Lung (tissue), 12 donors: Measurements from ENCODE around the gene MRPS24. TPM values are rescaled to one million over a fixed set of nuclear protein-coding genes. Genes with fewer than 3 reads are reported as not detected.

Experiments used
- ATAC-seq: fragments of 200-7000 bp; cut with Tn5 transposase; one replicate; pipeline ENCODE4 v1.9.1; 2020; ENCODE audit warnings: moderate number of reproducible peaks; ENCODE audit not compliant: insufficient read depth, low FRiP score
- DNase-seq, 3 donors: peaks; one replicate each; pipeline ENCODE4 v3.0.0-alpha.2; 2013 to 2017
- H3K27ac ChIP-seq, 2 donors: one replicate each; pipeline ENCODE4 v1.5.1; 2013; ENCODE audit warnings: mild to moderate bottlenecking in 2 of 2, moderate library complexity in 2 of 2, control low read depth in 1 of 2, inconsistent platforms in 1 of 2, low read depth in 1 of 2, low read length in 1 of 2
- H3K27me3 ChIP-seq, 3 donors: one replicate each; pipeline ENCODE4 v1.5.1; 2013; ENCODE audit warnings: low read length in 2 of 3; ENCODE audit not compliant: control insufficient read depth in 3 of 3, insufficient read depth in 3 of 3
- H3K36me3 ChIP-seq, 4 donors: one replicate each; pipeline ENCODE4 v1.5.1; 2013; ENCODE audit warnings: low read length in 4 of 4, mild to moderate bottlenecking in 1 of 4, moderate library complexity in 1 of 4; ENCODE audit not compliant: control insufficient read depth in 4 of 4, insufficient read depth in 4 of 4
- H3K4me1 ChIP-seq, 5 donors: one replicate each; pipeline ENCODE4 v1.5.1; 2013; ENCODE audit warnings: low read length in 5 of 5, mild to moderate bottlenecking in 2 of 5, moderate library complexity in 1 of 5; ENCODE audit not compliant: control insufficient read depth in 5 of 5, insufficient read depth in 5 of 5
- H3K4me3 ChIP-seq: one replicate; pipeline ENCODE4 v1.5.1; 2013; ENCODE audit warnings: mild to moderate bottlenecking, control low read depth, moderate library complexity
- H3K9ac ChIP-seq, 2 donors: one replicate each; pipeline ENCODE4 v1.5.1; 2013; ENCODE audit warnings: low read length in 2 of 2, control low read depth in 1 of 2; ENCODE audit not compliant: insufficient read depth in 1 of 2
- H3K9me3 ChIP-seq, 4 donors: one replicate each; pipeline ENCODE4 v1.5.1; 2013; ENCODE audit warnings: low read length in 3 of 4, mild to moderate bottlenecking in 1 of 4, moderate library complexity in 1 of 4; ENCODE audit not compliant: control insufficient read depth in 4 of 4, insufficient read depth in 3 of 4
- WGBS, 2 donors: extraction: QIAGEN DNeasy Blood & Tissue Kit; methylation state at CpG; one replicate each; pipeline ENCODE4 v1.1.7; 2013; 5-methylcytosine and 5-hydroxymethylcytosine counted together
- polyA plus RNA-seq, 2 donors: library from polyadenylated mRNA; stranded (reverse); fragments of 200-250 nt; gene quantifications; one replicate each; pipeline ENCODE4 v1.2.1, GENCODE V29; 2013
- total RNA-seq, 2 donors: library from RNA; depleted of rRNA in 1 of 2; stranded (reverse); fragments of >200 nt in 1 of 2; gene quantifications; one replicate each; pipeline ENCODE4 v1.2.1, GENCODE V29; 2014 to 2021
- TF ChIP-seq, protein P1 (sequence below): IDR thresholded peaks from 2 replicates; pipeline ENCODE4 v1.5.1; 2012; ENCODE audit warnings: mild to moderate bottlenecking; ENCODE audit errors: control extremely low read depth, extremely low read depth
- donor health status: control.
- donor health status: control.
- donor health status: Bipolar disorder and iron deficiency.
- donor health status: healthy.
- donor health status: DM: yes; HTN: yes; CAD: no.

The MRPS24 gene
- total and polyA plus RNA-seq, 4 donors: 33.6 to 126 (median 108) TPM

DNA sequence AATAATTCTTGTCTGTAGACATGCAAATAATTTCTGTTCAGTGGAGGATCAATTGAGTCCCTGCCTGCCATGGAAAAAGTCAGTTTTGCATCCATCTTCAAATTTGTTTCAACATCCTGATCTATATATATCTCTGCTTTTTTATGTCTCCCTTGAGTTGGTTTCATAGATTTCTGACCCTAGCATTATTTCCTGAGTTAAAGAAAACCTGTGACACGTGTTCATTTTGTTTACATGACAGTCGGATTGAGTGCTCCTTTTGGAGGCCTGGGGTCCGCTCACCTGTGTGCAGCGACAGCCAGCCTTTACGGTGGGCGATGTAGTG lies 674 bp downstream of the MRPS24 start:
- Histone ChIP-seq H3K27ac (peak overlapping the region in 1 of 2 donors; percentile 46), H3K4me3 (peak overlapping the region; percentile 99), H3K4me1 (peaks cover 5 to 23% (median 9%) of the 10 kb centered on the region in 5 donors), H3K27me3 (no peaks in the 10 kb centered on the region), H3K9me3 (no peaks in the 10 kb centered on the region), H3K9ac (peak overlapping the region in 1 of 2 donors; percentile 33), H3K36me3 (peaks cover 6 to 13% (median 8%) of the 10 kb centered on the region in 4 donors)
- ATAC-seq (no peak), DNase-seq (peak in 2 of 3 donors; percentile 7)
- TF ChIP-seq, protein P1, sequence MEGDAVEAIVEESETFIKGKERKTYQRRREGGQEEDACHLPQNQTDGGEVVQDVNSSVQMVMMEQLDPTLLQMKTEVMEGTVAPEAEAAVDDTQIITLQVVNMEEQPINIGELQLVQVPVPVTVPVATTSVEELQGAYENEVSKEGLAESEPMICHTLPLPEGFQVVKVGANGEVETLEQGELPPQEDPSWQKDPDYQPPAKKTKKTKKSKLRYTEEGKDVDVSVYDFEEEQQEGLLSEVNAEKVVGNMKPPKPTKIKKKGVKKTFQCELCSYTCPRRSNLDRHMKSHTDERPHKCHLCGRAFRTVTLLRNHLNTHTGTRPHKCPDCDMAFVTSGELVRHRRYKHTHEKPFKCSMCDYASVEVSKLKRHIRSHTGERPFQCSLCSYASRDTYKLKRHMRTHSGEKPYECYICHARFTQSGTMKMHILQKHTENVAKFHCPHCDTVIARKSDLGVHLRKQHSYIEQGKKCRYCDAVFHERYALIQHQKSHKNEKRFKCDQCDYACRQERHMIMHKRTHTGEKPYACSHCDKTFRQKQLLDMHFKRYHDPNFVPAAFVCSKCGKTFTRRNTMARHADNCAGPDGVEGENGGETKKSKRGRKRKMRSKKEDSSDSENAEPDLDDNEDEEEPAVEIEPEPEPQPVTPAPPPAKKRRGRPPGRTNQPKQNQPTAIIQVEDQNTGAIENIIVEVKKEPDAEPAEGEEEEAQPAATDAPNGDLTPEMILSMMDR: no peak
- 2 to 4% methylated on average over 6 of the region's 6 CpGs for WGBS, 2 donors

DNA sequence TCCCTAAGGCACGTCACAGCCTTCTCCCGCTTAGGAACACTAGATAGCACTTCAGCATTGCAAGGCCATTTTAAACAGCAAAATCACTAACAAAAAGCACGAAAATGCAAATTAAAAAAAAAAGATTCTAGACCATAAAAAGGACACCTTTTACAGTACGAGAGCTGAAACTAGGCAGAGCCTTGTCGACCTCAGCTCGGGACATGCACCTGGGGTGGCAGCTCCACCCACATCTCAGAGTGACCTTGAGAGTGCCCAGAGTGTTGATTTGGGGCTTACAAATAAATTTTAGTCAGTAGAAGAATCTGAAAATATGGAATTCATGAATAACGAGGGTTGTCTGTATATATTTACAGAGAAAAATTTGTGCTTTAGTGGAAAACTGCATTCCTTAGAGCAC lies 1.1 kb downstream of the MRPS24 start:
- Histone ChIP-seq H3K27me3 (no peaks in the 10 kb centered on the region), H3K36me3 (peaks cover 6 to 13% (median 8%) of the 10 kb centered on the region in 4 donors), H3K4me1 (peaks cover 5 to 23% (median 9%) of the 10 kb centered on the region in 5 donors), H3K27ac (no peak overlapping the region), H3K9ac (no peak overlapping the region), H3K4me3 (no peak overlapping the region), H3K9me3 (no peaks in the 10 kb centered on the region)
- WGBS, 2 donors: 71 to 77% methylated on average over 7 of the region's 7 CpGs
- ATAC-seq: no peak
- TF ChIP-seq, protein P1: no peak
- no peak for DNase-seq

DNA sequence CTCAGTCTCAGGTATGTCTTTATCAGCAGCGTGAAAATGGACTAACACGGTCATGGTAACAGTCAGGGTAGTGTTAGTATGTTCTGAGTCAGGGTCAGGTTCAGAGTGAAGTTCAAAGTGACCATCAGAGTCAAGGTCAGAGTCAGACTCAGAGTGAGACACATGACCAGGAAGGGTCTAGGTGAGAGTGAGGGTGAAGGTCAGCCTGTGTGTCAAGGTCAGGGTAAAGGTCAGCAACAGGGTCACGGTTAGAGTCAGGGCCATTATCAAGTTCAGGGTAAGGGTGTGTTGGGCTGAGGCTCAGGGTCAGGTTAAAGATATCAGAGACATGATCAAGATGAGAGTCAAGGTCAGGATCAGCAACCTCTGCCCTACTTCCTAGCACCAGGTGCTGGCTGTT lies 4.0 kb downstream of the MRPS24 start:
- ATAC-seq: no peak

More for the DNA sequence above, 4.0 kb downstream of the MRPS24 start:
- H3K4me3 ChIP-seq: no peak overlapping the region
- H3K27me3 ChIP-seq: no peaks in the 10 kb centered on the region
- peaks cover 0 to 12% (median 3%) of the 10 kb centered on the region in 5 donors for H3K4me1 ChIP-seq
- no peak overlapping the region for H3K9ac ChIP-seq
- 97 to 98% methylated on average over 3 of the region's 3 CpGs for WGBS, 2 donors
- no peak overlapping the region for H3K27ac ChIP-seq
- TF ChIP-seq, protein P1: no peak
- DNase-seq: no peak
- H3K9me3 ChIP-seq: no peaks in the 10 kb centered on the region
- H3K36me3 ChIP-seq: peaks cover 6 to 13% (median 8%) of the 10 kb centered on the region in 4 donors
